WTC11 (cell line): ENCODE results near the gene SLC25A21. TPM values are rescaled to one million over a fixed set of nuclear protein-coding genes. Genes with fewer than 3 reads are reported as not detected.

Experiments
- ATAC-seq: fragments of 200-7000 bp; cut with Tn5 transposase; 2 replicates; pipeline ENCODE4 v1.10.0; 2021; ENCODE audit warnings: mild to moderate bottlenecking, moderate library complexity
- CTCF ChIA-PET: fragments of 300-600 bp; sonication (Branson Sonifier 250); formaldehyde crosslinking; loops from one replicate; lab custom pipeline; 2021; ENCODE audit warnings: antibody characterized with exemption; lab: Charles Lee
- POLR2A ChIA-PET: fragments of 350-600 bp; sonication (Branson Sonifier 250); formaldehyde crosslinking; loops from one replicate; lab custom pipeline; 2021; ENCODE audit warnings: antibody characterized with exemption; lab: Charles Lee
- DNase-seq: peaks from one replicate; pipeline ENCODE4 v3.0.0; 2021; ENCODE audit warnings: low spot score
- H3K27ac Mint-ChIP-seq: 2 replicates; pipeline ENCODE4 v1.8.0; 2021; ENCODE audit warnings: mixed read lengths
- H3K27me3 Mint-ChIP-seq: 2 replicates; pipeline ENCODE4 v1.8.0; 2021; ENCODE audit warnings: low read depth, mild to moderate bottlenecking, moderate library complexity, mixed read lengths
- H3K36me3 Mint-ChIP-seq: 2 replicates; pipeline ENCODE4 v1.8.0; 2021; ENCODE audit warnings: mixed read lengths
- H3K4me1 Mint-ChIP-seq: 2 replicates; pipeline ENCODE4 v1.8.0; 2022; ENCODE audit warnings: mixed read lengths
- H3K4me3 Mint-ChIP-seq: 2 replicates; pipeline ENCODE4 v1.8.0; 2021; ENCODE audit warnings: mild to moderate bottlenecking, moderate library complexity, mixed read lengths
- H3K9me3 Mint-ChIP-seq: 2 replicates; pipeline ENCODE4 v1.8.0; 2021; ENCODE audit warnings: mixed read lengths
- AR ChIP-seq: fragments of 250-450 bp; sonication (Bioruptor Pico); IDR thresholded peaks from 2 replicates; pipeline ENCODE4 v1.9.0; 2021; ENCODE audit warnings: mild to moderate bottlenecking
- ARID4B ChIP-seq: sonication (generic); formaldehyde crosslinking; IDR thresholded peaks from 2 replicates; pipeline ENCODE4 v1.8.0; 2023; ENCODE audit warnings: missing genetic modification reagents, mild to moderate bottlenecking, borderline replicate concordance
- ATF1 ChIP-seq: sonication (generic); formaldehyde crosslinking; IDR thresholded peaks from 2 replicates; pipeline ENCODE4 v1.8.1; 2023; ENCODE audit warnings: mild to moderate bottlenecking, moderate library complexity, missing genetic modification reagents
- ATF2 ChIP-seq: sonication (generic); formaldehyde crosslinking; IDR thresholded peaks from 2 replicates; pipeline ENCODE4 v1.8.1; 2022; ENCODE audit warnings: low read depth, missing genetic modification reagents, borderline replicate concordance
- CREM ChIP-seq: sonication (generic); formaldehyde crosslinking; IDR thresholded peaks from 2 replicates; pipeline ENCODE4 v1.8.1; 2022; ENCODE audit warnings: mild to moderate bottlenecking, missing genetic modification reagents, moderate library complexity
- E2F1 ChIP-seq: sonication (generic); formaldehyde crosslinking; IDR thresholded peaks from 2 replicates; pipeline ENCODE4 v1.8.0; 2022; ENCODE audit warnings: mild to moderate bottlenecking, missing genetic modification reagents
- FOXJ3 ChIP-seq: sonication (generic); formaldehyde crosslinking; IDR thresholded peaks from 2 replicates; pipeline ENCODE4 v1.9.0; 2021; ENCODE audit warnings: missing genetic modification reagents, mild to moderate bottlenecking, borderline replicate concordance
- GABPB1 ChIP-seq: sonication (generic); formaldehyde crosslinking; IDR thresholded peaks from 2 replicates; pipeline ENCODE4 v1.8.1; 2023; ENCODE audit warnings: mild to moderate bottlenecking, missing genetic modification reagents
- GRHL2 ChIP-seq: fragments of 250-450 bp; sonication (Bioruptor Pico); IDR thresholded peaks from 2 replicates; pipeline ENCODE4 v1.8.0; 2022; ENCODE audit warnings: mild to moderate bottlenecking, moderate library complexity; ENCODE audit not compliant: insufficient replicate concordance, severe bottlenecking
- HMGA2 ChIP-seq: fragments of 250-450 bp; sonication (Bioruptor Pico); IDR thresholded peaks from 2 replicates; pipeline ENCODE4 v1.4.0; 2021; ENCODE audit warnings: mild to moderate bottlenecking, moderate library complexity
- JAZF1 ChIP-seq: fragments of 250-450 bp; sonication (Bioruptor Pico); IDR thresholded peaks from 2 replicates; pipeline ENCODE4 v1.9.0; 2021; ENCODE audit warnings: moderate library complexity, mild to moderate bottlenecking, inconsistent platforms
- TEAD1 ChIP-seq: sonication (generic); formaldehyde crosslinking; IDR thresholded peaks from 2 replicates; pipeline ENCODE4 v1.8.0; 2022; ENCODE audit warnings: mild to moderate bottlenecking, missing genetic modification reagents
- TEAD4 ChIP-seq: sonication (generic); formaldehyde crosslinking; IDR thresholded peaks from 2 replicates; pipeline ENCODE4 v1.8.0; 2022; ENCODE audit warnings: mild to moderate bottlenecking, missing genetic modification reagents
- ZNF219 ChIP-seq: sonication (generic); formaldehyde crosslinking; IDR thresholded peaks from 2 replicates; pipeline ENCODE4 v1.8.0; 2023; ENCODE audit warnings: missing genetic modification reagents, mild to moderate bottlenecking, borderline replicate concordance
- ZNF263 ChIP-seq: sonication (generic); formaldehyde crosslinking; IDR thresholded peaks from 2 replicates; pipeline ENCODE4 v1.8.1; 2022; ENCODE audit warnings: low read depth, mild to moderate bottlenecking, moderate library complexity, missing genetic modification reagents
- ZNF396 ChIP-seq: fragments of 250-450 bp; sonication (Bioruptor Pico); IDR thresholded peaks from 2 replicates; pipeline ENCODE4 v1.8.0; 2021; ENCODE audit warnings: mild to moderate bottlenecking, moderate library complexity, borderline replicate concordance
- ZNF423 ChIP-seq: fragments of 250-450 bp; sonication (Bioruptor Pico); IDR thresholded peaks from 2 replicates; pipeline ENCODE4 v2.1.2; 2022; ENCODE audit warnings: mild to moderate bottlenecking, moderate library complexity
- ZNF532 ChIP-seq: fragments of 250-450 bp; sonication (Bioruptor Pico); IDR thresholded peaks from 2 replicates; pipeline ENCODE4 v1.9.0; 2021; ENCODE audit warnings: mild to moderate bottlenecking, borderline replicate concordance
- total RNA-seq: library from RNA; stranded (reverse); gene quantifications from 3 replicates; pipeline ENCODE4 v1.2.3, GENCODE V29; 2021

SLC25A21 gene
- total RNA-seq, 1 experiment from 2014 or later = 8.2 TPM

- TF ChIP-seq ARID4B (CRISPR knock-in tag) = no peak
These were observed 261.8 kb downstream of the SLC25A21 start (continued) for GRCh38 chr14:36910578-36910977.

- Mint-ChIP-seq H3K27ac (no peak overlapping the region), H3K27me3 (no peaks in the 10 kb centered on the region), H3K4me3 (no peak overlapping the region), H3K36me3 (no peaks in the 10 kb centered on the region), H3K9me3 (no peaks in the 10 kb centered on the region), H3K4me1 (peaks cover 5% of the 10 kb centered on the region; the same call in 1 of the 2 replicates)
- ATAC-seq (no peak), DNase-seq (no peak)
- POLR2A ChIA-PET = no interaction called here
- CTCF ChIA-PET = no interaction called here
- no peak for TF ChIP-seq ZNF423 (CRISPR knock-in tag)
- no peak for TF ChIP-seq TEAD4 (CRISPR knock-in tag)
- TF ChIP-seq ZNF219 (CRISPR knock-in tag) = no peak
- TF ChIP-seq ZNF263 (CRISPR knock-in tag) = no peak
- TF ChIP-seq E2F1 (CRISPR knock-in tag) = no peak
- no peak for TF ChIP-seq GRHL2 (CRISPR knock-in tag)
- no peak for TF ChIP-seq HMGA2 (CRISPR knock-in tag)
- TF ChIP-seq, all 79 proteins: peak for 0
These were observed 267.0 kb downstream of the SLC25A21 start for GRCh38 chr14:36905272-36905888.

- Mint-ChIP-seq H3K4me3 (no peak overlapping the region), H3K27me3 (peaks cover 3% of the 10 kb centered on the region; the same call in 1 of the 2 replicates), H3K9me3 (peaks cover 28% of the 10 kb centered on the region), H3K4me1 (peaks cover 5% of the 10 kb centered on the region; the same call in 1 of the 2 replicates), H3K27ac (no peak overlapping the region), H3K36me3 (peaks cover 19% of the 10 kb centered on the region)
- DNase-seq (no peak), ATAC-seq (no peak)
- ChIA-PET POLR2A (interaction anchor here (0.6 kb wide), 1 partner anchor 1036 kb away, joined by 3 read pairs; no protein-coding TSS in a partner anchor), CTCF (interaction anchor here (1.0 kb wide), 1 partner anchor 40 kb away, joined by 3 read pairs; no protein-coding TSS in a partner anchor)
- TF ChIP-seq ATF2 (no peak), GABPB1 (no peak), JAZF1 (CRISPR knock-in tag) (no peak), ZNF532 (no peak), ATF1 (no peak), CREM (no peak), TEAD1 (CRISPR knock-in tag) (no peak), ZNF396 (no peak), AR (no peak), FOXJ3 (CRISPR knock-in tag) (no peak)
These were observed 270.5 kb downstream of the SLC25A21 start for GRCh38 chr14:36901861-36902260.
